DMS53 treated with DMSO at 0.1 percent for 48 hours (cell line): Measurements from ENCODE around the gene RAB3IL1.

Source experiments
- DNase-seq: peaks from one replicate; lab custom pipeline; 2025; ENCODE audit not compliant: unreplicated experiment; lab: John Stamatoyannopoulos, UW

Gene RAB3IL1

DNA sequence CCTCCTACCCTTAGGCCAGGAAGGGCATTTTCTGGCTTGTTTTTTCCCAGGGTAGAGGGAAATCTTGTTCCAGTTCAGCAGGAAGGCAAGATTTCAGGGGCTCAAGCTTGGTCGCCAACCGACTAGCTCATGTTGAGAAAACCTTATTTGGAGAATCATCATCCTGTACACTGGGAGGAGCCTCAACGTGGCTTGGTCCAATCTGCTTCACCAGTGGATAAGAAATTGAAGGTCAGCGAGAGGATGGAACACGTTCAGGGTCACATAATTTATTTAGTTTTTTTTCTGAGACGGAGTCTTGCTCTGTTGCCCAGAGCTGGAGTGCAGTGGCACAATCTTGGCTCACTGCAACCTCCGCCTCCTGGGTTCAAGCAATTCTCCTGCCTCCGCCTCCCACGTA, 68.7 kb downstream of the RAB3IL1 start:
- no peak for DNase-seq

DNA sequence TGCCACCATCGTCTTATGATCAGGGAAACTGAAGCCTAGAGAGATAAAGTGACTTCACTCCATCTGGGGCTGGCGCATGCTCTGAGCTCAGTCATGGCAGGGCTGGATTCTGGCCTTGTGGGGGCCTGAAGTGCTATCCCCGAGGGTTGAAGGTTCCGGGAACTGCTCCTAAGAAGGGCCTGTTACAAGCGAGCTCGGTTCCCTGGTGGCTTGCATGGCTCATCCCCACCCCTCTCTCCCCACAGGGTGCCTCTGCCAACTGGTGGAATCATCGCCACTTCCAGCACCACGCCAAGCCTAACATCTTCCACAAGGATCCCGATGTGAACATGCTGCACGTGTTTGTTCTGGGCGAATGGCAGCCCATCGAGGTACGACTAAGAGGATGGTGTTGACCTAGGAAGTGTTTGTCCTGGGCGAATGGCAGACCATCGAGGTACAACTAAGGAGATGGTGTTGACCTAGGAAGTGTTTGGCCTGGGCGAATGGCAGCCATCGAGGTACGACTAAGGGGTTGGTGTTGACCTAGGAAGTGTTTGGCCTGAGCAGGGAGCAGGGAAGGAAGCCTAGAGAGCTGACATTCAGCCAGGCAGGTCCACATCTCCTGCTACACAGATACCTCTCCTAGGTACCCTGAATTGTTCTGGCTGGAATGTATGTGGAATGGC, 69.3 kb downstream of the RAB3IL1 start:
- DNase-seq: no peak
